Spinal cord (tissue), 10 donors: ENCODE measurements around the gene ERCC6L2. TPM values are rescaled to one million over a fixed set of nuclear protein-coding genes. Genes with fewer than 3 reads are reported as not detected.

Source experiments
- DNase-seq, 6 donors: peaks; one replicate each; pipeline versions ENCODE4 v3.0.0 to v3.0.0-alpha.2; 2013 to 2015; ENCODE audit warnings: low spot score in 6 of 6, low read depth in 4 of 6
- H3K27ac ChIP-seq: one replicate; pipeline ENCODE4 v1.5.1; 2013; ENCODE audit warnings: low read depth, low read length, control low read depth
- H3K27me3 ChIP-seq: one replicate; pipeline ENCODE4 v1.6.1; 2013; ENCODE audit warnings: low read length; ENCODE audit not compliant: control insufficient read depth, insufficient read depth
- H3K36me3 ChIP-seq: one replicate; pipeline ENCODE4 v1.6.1; 2013; ENCODE audit warnings: low read length; ENCODE audit not compliant: control insufficient read depth, insufficient read depth
- H3K4me1 ChIP-seq: one replicate; pipeline ENCODE4 v1.6.1; 2013; ENCODE audit warnings: low read length; ENCODE audit not compliant: control insufficient read depth, insufficient read depth
- H3K4me3 ChIP-seq: one replicate; pipeline ENCODE4 v1.5.1; 2013; ENCODE audit warnings: low read depth, low read length, control low read depth
- H3K9me3 ChIP-seq: one replicate; pipeline ENCODE4 v1.6.1; 2013; ENCODE audit warnings: low read length; ENCODE audit not compliant: control insufficient read depth, insufficient read depth
- WGBS: methylation state at CpG from one replicate; pipeline ENCODE4 v1.1.5; 2013; ENCODE audit warnings: missing lambda C conversion rate; ENCODE audit not compliant: insufficient coverage; 5-methylcytosine and 5-hydroxymethylcytosine counted together
- polyA plus RNA-seq, 2 donors: library from polyadenylated mRNA; unstranded; fragments of 120-200 nt; gene quantifications; one replicate each; pipeline ENCODE4 v1.2.1, GENCODE V29; 2013; ENCODE audit not compliant: insufficient read length in 2 of 2
- total RNA-seq, 2 donors: library from RNA; depleted of rRNA in 1 of 2; stranded (reverse); fragments of 120-200 nt in 1 of 2; fragments of >200 nt in 1 of 2; gene quantifications; one replicate each; pipeline versions ENCODE4 v1.2.3 to v1.2.4, GENCODE V29; 2013 to 2014
- donor health status: healthy.

ERCC6L2 gene
- total and polyA plus RNA-seq, 4 donors: 19.6 to 137 (median 82.3) TPM

GRCh38 chr9:95887926-95888497 is 12.5 kb downstream of the ERCC6L2 start:
- Histone ChIP-seq H3K27ac (no peak overlapping the region), H3K9me3 (no peaks in the 10 kb centered on the region), H3K4me1 (no peaks in the 10 kb centered on the region), H3K4me3 (no peak overlapping the region), H3K36me3 (peaks cover 5% of the 10 kb centered on the region), H3K27me3 (no peaks in the 10 kb centered on the region)
- no CpG with 5 or more reads among the region's 1 CpG for WGBS
- DNase-seq: no peak

GRCh38 chr9:95890594-95890993 is 15.1 kb downstream of the ERCC6L2 start:
- Histone ChIP-seq H3K27ac (no peak overlapping the region), H3K4me1 (no peaks in the 10 kb centered on the region), H3K4me3 (no peak overlapping the region), H3K27me3 (no peaks in the 10 kb centered on the region), H3K9me3 (no peaks in the 10 kb centered on the region), H3K36me3 (peaks cover 5% of the 10 kb centered on the region)
- 86% methylated on average over 1 of the region's 4 CpGs for WGBS
- DNase-seq: no peak

DNA sequence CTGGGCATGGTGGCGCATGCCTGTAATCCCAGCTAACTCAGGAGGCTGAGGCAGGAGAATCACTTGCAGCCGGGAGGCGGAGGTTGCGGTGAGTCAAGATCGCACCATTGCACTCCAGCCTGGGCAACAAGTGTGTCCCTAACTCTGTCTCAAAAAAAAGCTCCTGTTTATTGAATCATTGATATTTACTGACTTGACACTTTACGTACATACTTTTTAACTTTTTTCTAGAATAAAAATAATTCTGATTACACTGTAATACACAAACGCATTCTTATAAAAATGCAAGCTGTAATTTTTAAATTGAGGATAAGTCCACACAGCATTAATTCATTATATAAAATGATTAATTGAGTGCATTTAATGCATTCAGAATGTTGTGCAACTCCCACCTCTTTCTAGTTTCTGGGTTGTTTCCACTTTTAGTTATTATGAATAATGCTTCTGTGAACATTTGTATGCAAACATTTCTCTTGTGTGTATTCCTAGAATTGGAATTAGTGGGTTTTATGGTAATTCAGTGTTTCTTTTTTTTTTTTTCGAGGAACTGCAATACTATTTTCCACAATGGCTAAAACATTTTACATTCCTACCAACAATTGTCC is 15.7 kb downstream of the ERCC6L2 start:
- no peak for DNase-seq
- Histone ChIP-seq H3K27me3 (no peaks in the 10 kb centered on the region), H3K36me3 (peaks cover 5% of the 10 kb centered on the region), H3K4me3 (no peak overlapping the region), H3K4me1 (no peaks in the 10 kb centered on the region), H3K9me3 (no peaks in the 10 kb centered on the region), H3K27ac (no peak overlapping the region)
- 100% methylated on average over 5 of the region's 8 CpGs for WGBS

DNA sequence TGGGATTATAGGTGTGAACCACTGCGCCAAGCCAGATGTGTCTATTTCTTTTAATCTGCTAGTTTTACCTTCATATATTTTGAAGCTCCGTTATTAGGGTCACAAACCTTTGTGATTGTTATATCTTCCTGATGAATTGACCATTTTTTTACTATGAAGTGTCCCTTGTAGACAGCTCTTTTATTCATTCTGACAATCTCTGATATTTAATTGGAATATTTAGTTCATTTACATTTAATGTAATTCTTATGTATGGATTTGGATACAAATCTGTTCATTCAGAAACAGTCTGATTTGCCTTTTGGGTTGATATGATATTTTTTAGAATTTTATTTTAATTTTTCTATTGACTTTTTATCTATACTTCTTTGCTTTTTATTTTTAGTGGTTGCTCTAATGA is 17.2 kb downstream of the ERCC6L2 start:
- no peak for DNase-seq
- Histone ChIP-seq H3K4me3 (no peak overlapping the region), H3K36me3 (peaks cover 5% of the 10 kb centered on the region), H3K27me3 (no peaks in the 10 kb centered on the region), H3K4me1 (no peaks in the 10 kb centered on the region), H3K9me3 (no peaks in the 10 kb centered on the region), H3K27ac (no peak overlapping the region)
- WGBS: no CpG with 5 or more reads among the region's 2 CpGs

DNA sequence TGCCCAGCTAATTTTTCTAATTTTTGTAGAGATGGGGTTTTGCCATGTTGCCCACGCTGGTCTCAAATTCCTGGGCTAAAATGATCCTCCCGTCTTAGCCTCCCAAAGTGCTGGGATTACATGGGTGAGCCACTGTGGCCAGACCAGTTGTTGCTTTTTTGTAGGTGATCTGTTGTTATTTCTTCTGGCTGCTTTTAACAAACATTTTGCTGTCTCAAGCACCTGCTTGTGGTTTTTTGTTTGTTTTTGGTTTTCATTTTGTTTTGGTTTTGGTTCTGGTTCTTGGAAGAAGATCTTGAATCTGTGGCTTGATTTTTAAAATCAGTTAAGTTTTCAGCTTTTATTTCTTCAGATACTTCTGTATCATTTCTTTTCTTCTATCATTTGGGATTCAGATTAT is 21.1 kb downstream of the ERCC6L2 start:
- DNase-seq: no peak
- no peak overlapping the region for H3K4me3 ChIP-seq
- no peaks in the 10 kb centered on the region for H3K4me1 ChIP-seq
- H3K27ac ChIP-seq: no peak overlapping the region
- H3K36me3 ChIP-seq: peaks cover 2% of the 10 kb centered on the region
- H3K9me3 ChIP-seq: no peaks in the 10 kb centered on the region
- no peaks in the 10 kb centered on the region for H3K27me3 ChIP-seq
- WGBS: 100% methylated on average over 2 of the region's 2 CpGs

GRCh38 chr9:95901506-95901905 is 26.0 kb downstream of the ERCC6L2 start:
- Histone ChIP-seq H3K4me3 (no peak overlapping the region), H3K4me1 (no peaks in the 10 kb centered on the region), H3K27me3 (no peaks in the 10 kb centered on the region), H3K27ac (no peak overlapping the region), H3K36me3 (peaks cover 2% of the 10 kb centered on the region), H3K9me3 (no peaks in the 10 kb centered on the region)
- 89% methylated on average over 1 of the region's 3 CpGs for WGBS
- DNase-seq: no peak

DNA sequence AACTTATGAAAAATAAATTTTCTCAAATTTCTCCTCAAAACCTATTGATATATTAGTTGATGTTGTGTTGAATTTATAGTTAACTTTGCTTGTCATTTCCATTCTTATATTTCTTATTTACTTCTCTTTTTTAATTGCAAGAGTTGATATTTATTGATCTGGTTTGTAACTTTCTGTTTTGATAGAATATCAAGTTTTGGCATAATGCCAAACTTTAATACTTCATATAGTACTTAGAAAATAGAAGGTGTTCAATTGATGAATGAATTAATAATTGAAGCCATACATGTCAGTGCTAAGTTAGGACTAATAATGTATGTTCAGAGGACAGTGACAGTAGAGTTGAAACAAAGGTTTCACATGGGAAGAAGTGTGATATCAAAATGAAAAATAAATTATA is 27.9 kb downstream of the ERCC6L2 start:
- Histone ChIP-seq H3K9me3 (no peaks in the 10 kb centered on the region), H3K4me3 (no peak overlapping the region), H3K36me3 (peaks cover 2% of the 10 kb centered on the region), H3K4me1 (no peaks in the 10 kb centered on the region), H3K27ac (no peak overlapping the region), H3K27me3 (no peaks in the 10 kb centered on the region)
- DNase-seq: no peak

GRCh38 chr9:95907794-95908193 is 32.3 kb downstream of the ERCC6L2 start:
- Histone ChIP-seq H3K4me3 (no peak overlapping the region), H3K27ac (no peak overlapping the region), H3K4me1 (no peaks in the 10 kb centered on the region), H3K27me3 (no peaks in the 10 kb centered on the region), H3K36me3 (no peaks in the 10 kb centered on the region), H3K9me3 (no peaks in the 10 kb centered on the region)
- no CpG with 5 or more reads among the region's 2 CpGs for WGBS
- DNase-seq: peak in 1 of 6 donors; percentile 4

DNA sequence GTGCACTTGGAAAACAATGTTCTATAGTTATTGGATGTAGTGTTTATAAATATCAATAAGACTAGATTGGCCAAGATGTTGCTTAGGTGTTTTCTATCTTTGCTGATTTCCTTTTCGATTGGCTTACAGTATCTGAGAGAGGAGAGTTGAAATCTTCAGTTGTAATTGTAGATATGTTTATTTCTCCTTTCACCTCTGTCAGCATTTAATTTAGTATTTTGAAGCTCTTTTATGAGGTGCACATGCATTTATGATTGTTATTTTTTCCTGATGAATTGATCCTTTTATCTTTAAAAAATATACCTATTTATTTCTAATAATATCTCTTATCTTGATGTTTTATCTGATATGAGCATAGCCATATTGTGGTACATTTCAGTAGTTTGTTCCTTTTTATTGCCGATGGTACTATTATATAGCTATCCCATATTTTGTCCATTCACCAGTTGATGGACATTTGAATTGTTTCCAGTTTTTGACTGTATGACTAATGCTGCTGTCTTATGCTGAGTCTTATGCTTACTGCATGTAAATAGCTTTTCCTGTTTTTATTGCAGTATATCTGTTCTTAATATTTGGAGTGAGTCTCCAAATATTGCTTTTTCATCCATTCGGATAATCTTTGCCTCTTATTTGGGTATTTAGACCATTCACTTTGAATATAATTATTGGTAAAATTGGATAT is 34.7 kb downstream of the ERCC6L2 start:
- H3K36me3 ChIP-seq: no peaks in the 10 kb centered on the region
- no peak for DNase-seq
- H3K4me1 ChIP-seq: no peaks in the 10 kb centered on the region
- H3K4me3 ChIP-seq: no peak overlapping the region
- H3K27ac ChIP-seq: no peak overlapping the region
- H3K27me3 ChIP-seq: no peaks in the 10 kb centered on the region
- WGBS: no CpG with 5 or more reads among the region's 3 CpGs
- no peaks in the 10 kb centered on the region for H3K9me3 ChIP-seq

DNA sequence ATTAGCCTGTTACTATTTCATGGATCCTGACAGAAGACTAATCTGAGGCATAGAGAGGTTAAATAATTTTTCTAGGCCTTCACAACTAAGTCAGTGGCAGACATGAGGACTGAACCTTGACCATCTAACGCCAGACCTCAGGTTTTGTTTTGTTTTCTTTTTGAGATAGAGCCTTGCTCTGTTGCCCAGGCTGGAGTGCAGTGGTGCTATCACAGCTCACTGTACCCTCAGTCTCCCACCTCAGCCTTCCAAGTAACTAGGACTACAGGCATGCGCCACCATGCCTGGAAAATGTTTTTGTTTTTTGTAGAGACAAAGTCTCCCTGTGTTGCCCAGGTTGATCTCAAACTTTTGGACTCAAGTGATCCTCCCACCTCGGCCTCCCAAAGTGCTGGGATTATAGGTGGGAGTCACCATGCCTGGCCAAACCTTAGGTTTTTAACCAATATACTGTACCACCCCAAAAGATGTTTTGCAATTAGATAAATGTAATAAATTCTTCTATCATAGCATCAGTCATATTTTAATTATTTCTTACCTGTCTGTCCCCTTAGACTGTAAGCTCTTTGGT is 35.4 kb downstream of the ERCC6L2 start:
- H3K27me3 ChIP-seq: no peaks in the 10 kb centered on the region
- DNase-seq: no peak
- no peak overlapping the region for H3K27ac ChIP-seq
- no peaks in the 10 kb centered on the region for H3K4me1 ChIP-seq
- no peaks in the 10 kb centered on the region for H3K9me3 ChIP-seq
- no peaks in the 10 kb centered on the region for H3K36me3 ChIP-seq
- no peak overlapping the region for H3K4me3 ChIP-seq
- WGBS: no CpG with 5 or more reads among the region's 3 CpGs
